GM12891 (cell line): ENCODE results near the gene C19orf47.

Source experiments
- PAX5 ChIP-seq: IDR thresholded peaks from 2 replicates; pipeline ENCODE4 v1.6.1; 2011; ENCODE audit warnings: low read length, moderate library complexity, mild to moderate bottlenecking; ENCODE audit not compliant: insufficient read depth, severe bottlenecking
- POLR2A ChIP-seq: IDR thresholded peaks from 2 replicates; pipeline ENCODE4 v1.6.1; 2011; ENCODE audit warnings: low read depth, low read length, control low read depth
- POLR2AphosphoS5 ChIP-seq: IDR thresholded peaks from 2 replicates; pipeline ENCODE4 v1.6.1; 2011; ENCODE audit warnings: low read depth, low read length, control low read depth
- POU2F2 ChIP-seq: IDR thresholded peaks from 2 replicates; pipeline ENCODE4 v1.6.1; 2011; ENCODE audit warnings: low read depth, mild to moderate bottlenecking, control low read depth, low read length, moderate library complexity
- SPI1 ChIP-seq: IDR thresholded peaks from 2 replicates; pipeline ENCODE4 v1.6.1; 2011; ENCODE audit warnings: low read depth, low read length, control low read depth
- TAF1 ChIP-seq: IDR thresholded peaks from 2 replicates; pipeline ENCODE4 v1.6.1; 2011; ENCODE audit warnings: low read depth, low read length, control low read depth

DNA sequence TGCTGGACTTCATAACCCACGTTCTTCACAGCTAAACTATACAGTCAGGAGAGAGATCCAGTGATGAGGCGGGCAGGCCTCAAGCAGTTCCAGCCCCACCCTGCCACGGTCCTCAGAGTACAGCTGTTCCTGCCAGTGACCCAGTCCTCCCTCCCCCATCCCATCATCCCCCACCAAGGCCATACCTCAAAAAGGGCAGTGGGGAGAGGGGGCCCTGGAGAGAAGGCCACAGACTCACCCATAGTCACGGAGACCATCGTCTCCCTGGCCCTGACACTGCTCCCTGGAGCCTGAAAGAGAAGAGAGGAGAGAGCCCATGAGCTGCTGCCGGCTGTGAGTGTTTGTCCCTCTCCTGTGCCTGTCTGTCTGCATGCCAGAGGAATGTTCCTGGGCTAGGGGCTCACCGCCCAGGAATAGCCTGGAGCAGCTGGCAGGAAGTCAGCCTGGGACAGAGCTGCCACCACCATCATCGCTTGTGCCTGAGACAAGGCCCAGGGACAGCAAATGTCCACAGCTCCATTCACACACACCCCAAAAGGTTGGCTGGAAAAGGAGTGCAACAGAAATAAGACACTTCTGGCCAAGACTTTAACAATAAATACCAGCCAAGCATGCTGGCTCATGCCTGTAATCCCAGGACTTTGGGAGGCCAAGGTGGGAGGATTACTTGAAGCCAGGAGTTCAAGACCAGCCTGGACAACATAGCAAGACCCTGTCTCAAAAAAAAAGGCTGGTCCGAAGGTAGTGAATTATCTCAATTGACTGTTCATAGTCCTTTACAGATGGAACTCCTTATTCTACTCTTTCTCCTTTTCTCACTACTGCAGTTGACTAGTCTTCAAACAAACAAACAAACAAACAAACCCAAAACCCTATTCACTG is 6.4 kb downstream of the C19orf47 start:
- TF ChIP-seq POLR2A (no peak), POLR2AphosphoS5 (no peak), SPI1 (no peak), POU2F2 (no peak), TAF1 (no peak), PAX5 (no peak)
